Measurements from ENCODE around the gene MCU. TPM values are rescaled to one million over a fixed set of nuclear protein-coding genes. Genes with fewer than 3 reads are reported as not detected.

The MCU gene
- total and polyA plus RNA-seq, 2 of the 4 experiments (the other 2 are of a cell fraction), result 36.2 to 36.7 TPM

DNA sequence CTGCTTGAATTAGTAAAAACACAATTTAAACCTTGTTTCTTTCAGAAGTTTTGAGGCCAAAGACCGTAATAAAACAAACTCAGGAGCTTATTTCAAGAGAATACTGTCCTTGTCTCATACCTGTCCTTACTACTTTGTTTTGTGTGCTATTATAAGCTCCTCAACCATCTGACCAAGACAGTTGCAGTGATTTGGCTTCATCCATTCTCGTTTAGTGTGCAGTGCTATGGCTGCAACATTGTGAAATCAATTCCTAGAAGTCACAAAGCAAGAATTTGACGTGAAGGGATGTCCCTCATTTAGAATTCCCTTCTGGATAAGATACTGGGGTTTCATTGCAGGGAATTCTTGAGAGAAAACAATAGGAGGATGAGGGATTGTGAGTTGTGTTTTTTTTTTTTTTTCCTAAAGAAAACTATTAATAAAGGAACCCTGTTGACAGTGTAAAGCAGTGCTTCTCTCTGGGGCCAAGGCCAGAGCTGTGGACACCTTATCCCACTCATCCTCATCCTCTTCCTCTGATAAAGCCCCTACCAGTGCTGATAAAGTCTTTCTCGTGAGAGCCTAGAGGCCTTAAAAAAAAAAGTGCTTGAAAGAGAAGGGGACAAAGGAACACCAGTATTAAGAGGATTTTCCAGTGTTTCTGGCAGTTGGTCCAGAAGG lies 201.3 kb downstream of the MCU start, which contains the start of gene OIT3:
TSS of gene OIT3 (plus strand) at position 604 of the 663 bp plus-strand sequence. CDS start 60 bp downstream, outside the sequence.
- H3K27me3 ChIP-seq (ENCODE audit: control insufficient read depth, insufficient read depth, low read length), result peaks cover 3% of the 10 kb centered on the region; the same call in 1 of the 2 replicates
- H3K9me1 ChIP-seq (ENCODE audit: insufficient read depth, low read length), result no peaks in the 10 kb centered on the region
- no peak within 1 kb of the TSS for H2AFZ ChIP-seq (replicated peaks; ENCODE audit: low read length, poor library complexity)
- H3K4ac ChIP-seq (ENCODE audit: low read depth, low read length), result no peak within 1 kb of the TSS
- H4K5ac ChIP-seq (ENCODE audit: low read depth, low read length), result no peak within 1 kb of the TSS
- DNase-seq (no peak), ATAC-seq (ENCODE audit: low read depth) (no peak)
- no peaks in the 10 kb centered on the region for H3K9me3 ChIP-seq (ENCODE audit: control insufficient read depth, insufficient read depth, low read length)
- peaks cover 1% of the 10 kb centered on the region; the same call in 1 of the 2 replicates for H3K36me3 ChIP-seq (ENCODE audit: control insufficient read depth, insufficient read depth, low read length)
- no peak within 1 kb of the TSS for H3K23ac ChIP-seq (ENCODE audit: low read depth, low read length)
- no peak within 1 kb of the TSS for H3K27ac ChIP-seq (ENCODE audit: insufficient read depth, low read length)
- no peak within 1 kb of the TSS for H4K8ac ChIP-seq (ENCODE audit: low read depth in 2 of 2, low read length in 2 of 2)
- no peaks in the 10 kb centered on the region for H3K79me1 ChIP-seq (ENCODE audit: low read depth in 1 of 2, low read length in 2 of 2)
- H2BK5ac ChIP-seq (ENCODE audit: low read depth, low read length, poor library complexity, severe bottlenecking), result no peak within 1 kb of the TSS
- WGBS, 2 experiments (ENCODE audit: extremely low coverage in 2 of 2, insufficient read length in 1 of 2), result no CpG with 5 or more reads among the region's 4 CpGs
- H2BK120ac ChIP-seq (ENCODE audit: low read depth, low read length), result no peak within 1 kb of the TSS
- no peak within 1 kb of the TSS for H2BK15ac ChIP-seq (ENCODE audit: low read depth, low read length)
- H3K9ac ChIP-seq (ENCODE audit: low read depth, low read length), result no peak within 1 kb of the TSS
- ChIA-PET CTCF (interaction anchor here (0.9 to 1.1 kb wide), 2 partner anchors 15 to 197 kb away, joined by 3 to 4 read pairs; no protein-coding TSS in a partner anchor), POLR2A (ENCODE audit: unreplicated experiment) (no interaction called here)
- H2AK5ac ChIP-seq (ENCODE audit: low read depth, low read length), result no peak within 1 kb of the TSS
- no peak within 1 kb of the TSS for H3K4me3 ChIP-seq (ENCODE audit: insufficient read depth, low read depth, low read length)
- intact Hi-C loops (cut with micrococcal nuclease) (no loop called here), in situ Hi-C loops (cut with MboI; ENCODE audit: low sequenced_read_pairs) (no loop called here), dilution Hi-C loops (cut with HindIII; ENCODE audit: low sequenced_read_pairs, unreplicated experiment) (no loop called here)
- TF ChIP-seq CEBPB (IDR thresholded peaks at IDR 0.05; ENCODE audit: low read depth, low read length) (peak; percentile 28; the same call in 1 of the 2 replicates), RCOR1 (IDR thresholded peaks at IDR 0.05; ENCODE audit: insufficient replicate concordance, low read length) (no peak)
- H4K91ac ChIP-seq (ENCODE audit: insufficient read depth, low read depth, low read length), result no peak within 1 kb of the TSS
- H4K20me1 ChIP-seq (ENCODE audit: insufficient read depth, low read length), result no peaks in the 10 kb centered on the region
- no peak within 1 kb of the TSS for H2BK20ac ChIP-seq (ENCODE audit: low read depth, low read length)
- no peaks in the 10 kb centered on the region for H3K4me1 ChIP-seq (ENCODE audit: control insufficient read depth, insufficient read depth, low read length)
- H3K4me2 ChIP-seq (ENCODE audit: low read depth, low read length), result no peak within 1 kb of the TSS
- H3K18ac ChIP-seq (ENCODE audit: low read depth, low read length), result no peak within 1 kb of the TSS
- no peak within 1 kb of the TSS for H3K14ac ChIP-seq (replicated peaks; ENCODE audit: low read depth, low read length)
- no peak within 1 kb of the TSS for H3K56ac ChIP-seq (ENCODE audit: extremely low read depth, insufficient read depth, low read length)
- no TSS peak for BruUV-seq (replicated peaks)
- H2AK9ac ChIP-seq (replicated peaks; ENCODE audit: low read depth, low read length, poor library complexity), result no peak within 1 kb of the TSS

All from IMR-90 (cell line).